Spleen (tissue), 11 donors: Measurements from ENCODE around the gene CLMN. TPM values are rescaled to one million over a fixed set of nuclear protein-coding genes. Genes with fewer than 3 reads are reported as not detected.

Experiments
- DNase-seq: peaks from one replicate; pipeline ENCODE4 v3.0.0-alpha.2; 2020
- H3K27ac ChIP-seq, 8 donors: fragments of 200-600 bp; sonication (generic) in 7 of 8; 1 replicate in 4 of 8; 2 replicates in 4 of 8; pipeline versions ENCODE4 v1.5.0 to v1.8.0; 2016 to 2021; ENCODE audit warnings: inconsistent platforms in 4 of 8, mild to moderate bottlenecking in 4 of 8, moderate library complexity in 1 of 8
- H3K27me3 ChIP-seq, 7 donors: fragments of 200-600 bp; sonication (generic) in 6 of 7; replicated peaks in 1 of 7; 1 replicate in 4 of 7; 2 replicates in 3 of 7; pipeline versions ENCODE4 v1.5.0 to v1.8.0; 2016 to 2021; ENCODE audit warnings: inconsistent platforms in 3 of 7, mild to moderate bottlenecking in 1 of 7
- H3K36me3 ChIP-seq, 6 donors: fragments of 200-600 bp; sonication (generic) in 5 of 6; 1 replicate in 4 of 6; 2 replicates in 2 of 6; pipeline versions ENCODE4 v1.5.0 to v1.8.0; 2016 to 2021; ENCODE audit warnings: inconsistent platforms in 2 of 6
- H3K4me1 ChIP-seq, 6 donors: fragments of 200-600 bp; sonication (generic) in 5 of 6; 1 replicate in 3 of 6; 2 replicates in 3 of 6; pipeline versions ENCODE4 v1.5.0 to v1.8.0; 2016 to 2021; ENCODE audit warnings: inconsistent platforms in 3 of 6
- H3K4me3 ChIP-seq, 8 donors: fragments of 200-600 bp; sonication (generic) in 7 of 8; 1 replicate in 4 of 8; 2 replicates in 4 of 8; pipeline versions ENCODE4 v1.5.0 to v1.8.0; 2016 to 2021; ENCODE audit warnings: inconsistent platforms in 4 of 8, mild to moderate bottlenecking in 4 of 8, moderate library complexity in 2 of 8
- H3K9me3 ChIP-seq, 8 donors: fragments of 200-600 bp; sonication (generic) in 7 of 8; 1 replicate in 4 of 8; 2 replicates in 4 of 8; pipeline versions ENCODE4 v1.5.0 to v1.8.0; 2016 to 2021; ENCODE audit warnings: inconsistent platforms in 4 of 8
- CTCF ChIP-seq, 11 experiments: fragments of 200-600 bp in 7 of 11; fragments of 450-650 bp in 4 of 11; sonication (generic) in 4 of 11; IDR thresholded peaks in 8 of 11; conservative IDR thresholded peaks in 3 of 11; 1 replicate in 7 of 11; 2 replicates in 4 of 11; pipeline versions ENCODE4 v1.4.0 to v1.8.0; 2016 to 2021; ENCODE audit warnings: antibody characterized with exemption in 11 of 11, inconsistent platforms in 4 of 11, mild to moderate bottlenecking in 1 of 11
- POLR2A ChIP-seq, 3 donors: fragments of 450-650 bp; IDR thresholded peaks; one replicate each; pipeline ENCODE4 v1.5.1; 2017; ENCODE audit warnings: antibody characterized with exemption in 3 of 3, mild to moderate bottlenecking in 1 of 3
- POLR2AphosphoS5 ChIP-seq, 3 donors: sonication (generic); formaldehyde crosslinking; IDR thresholded peaks; one replicate each; pipeline ENCODE4 v1.5.1; 2017; ENCODE audit warnings: antibody characterized with exemption in 3 of 3
- WGBS, 5 donors: extraction: QIAGEN DNeasy Blood & Tissue Kit in 3 of 5; methylation state at CpG; one replicate each; pipeline versions ENCODE4 v1.1.5 to v1.1.7; 2013 to 2018; 5-methylcytosine and 5-hydroxymethylcytosine counted together
- intact Hi-C: fragments of 100-400 bp; cut with DNase I; formaldehyde crosslinking; loops from one replicate; pipeline ENCODE4 v1.15.0; 2023; ENCODE audit warnings: low total_unique reads
- polyA plus RNA-seq, 3 donors: library from polyadenylated mRNA; stranded (reverse); fragments of 200-250 nt; gene quantifications; one replicate each; pipeline ENCODE4 v1.2.1, GENCODE V29; 2013
- total RNA-seq, 7 donors: library from RNA; depleted of rRNA in 3 of 7; stranded (reverse); fragments of >200 nt in 3 of 7; fragmentation: NEBNext Ultra II Directional in 4 of 7; extraction: Animal tissue kit (Norgen Biotek cat#: 25700) in 4 of 7; gene quantifications; one replicate each; pipeline versions ENCODE4 v1.1.0 to v1.2.1, GENCODE V29; 2016 to 2021
- donor health status: healthy with polysubstance abuse.
- donor health status: DM: no; HTN: no; CAD: no; lungs with moderate emphysema.
- donor health status: DM: no; HTN: no; CAD: no.
- donor health status: Bipolar disorder and iron deficiency.
- donor health status: healthy.
- donor health status: DM: no; HTN: no; CAD: no.
- donor health status: DM: yes; HTN: yes; CAD: no.

CLMN gene
- total and polyA plus RNA-seq, 10 donors = 2.7 to 21.4 (median 14.8) TPM

GRCh38 chr14:95229749-95230148 is 90.0 kb downstream of the CLMN start:
- no peak overlapping the region for H3K4me3 ChIP-seq
- no peaks in the 10 kb centered on the region for H3K36me3 ChIP-seq
- no peaks in the 10 kb centered on the region for H3K9me3 ChIP-seq
- no peak for DNase-seq
- 66 to 76% (median 73%) methylated on average over 6 of the region's 6 CpGs for WGBS, 5 donors
- peaks cover 0 to 14% (median 10%) of the 10 kb centered on the region in 6 donors for H3K4me1 ChIP-seq
- no peak overlapping the region for H3K27ac ChIP-seq
- no peaks in the 10 kb centered on the region for H3K27me3 ChIP-seq
- intact Hi-C loops = no loop called here
- TF ChIP-seq POLR2A (IDR thresholded peaks at IDR 0.05) (no peak), CTCF (IDR thresholded peaks at IDR 0.05 in 8 of 11, conservative IDR thresholded peaks at IDR 0.05 in 3 of 11) (no peak), POLR2AphosphoS5 (IDR thresholded peaks at IDR 0.05) (no peak)

GRCh38 chr14:95228240-95228639 is 91.5 kb downstream of the CLMN start:
- Histone ChIP-seq H3K4me3 (no peak overlapping the region), H3K4me1 (peaks cover 0 to under 1% (median 0%) of the 10 kb centered on the region in 6 donors), H3K27me3 (no peaks in the 10 kb centered on the region), H3K36me3 (no peaks in the 10 kb centered on the region), H3K27ac (no peak overlapping the region), H3K9me3 (no peaks in the 10 kb centered on the region)
- WGBS, 5 donors = 80 to 89% (median 84%) methylated on average over 7 of the region's 7 CpGs
- intact Hi-C loops = no loop called here
- TF ChIP-seq POLR2A (IDR thresholded peaks at IDR 0.05) (no peak), POLR2AphosphoS5 (IDR thresholded peaks at IDR 0.05) (no peak), CTCF (IDR thresholded peaks at IDR 0.05 in 8 of 11, conservative IDR thresholded peaks at IDR 0.05 in 3 of 11) (no peak)
- peak; percentile 34 for DNase-seq

- H3K36me3 ChIP-seq = peaks cover 0 to 4% (median 0%) of the 10 kb centered on the region in 6 donors
- WGBS, 5 donors = 78 to 87% (median 83%) methylated on average over 19 of the region's 19 CpGs
- H3K4me3 ChIP-seq = no peak overlapping the region
- H3K4me1 ChIP-seq = no peaks in the 10 kb centered on the region
- H3K27me3 ChIP-seq = no peaks in the 10 kb centered on the region
- intact Hi-C loops = no loop called here
- DNase-seq = peak; percentile 56
- no peaks in the 10 kb centered on the region for H3K9me3 ChIP-seq
- TF ChIP-seq POLR2AphosphoS5 (IDR thresholded peaks at IDR 0.05) (no peak), POLR2A (IDR thresholded peaks at IDR 0.05) (no peak)
- H3K27ac ChIP-seq = no peak overlapping the region
These were observed 92.3 kb downstream of the CLMN start for GRCh38 chr14:95227279-95227860.

GRCh38 chr14:95226801-95227200 is 92.9 kb downstream of the CLMN start:
- H3K36me3 ChIP-seq = peaks cover 0 to 10% (median 0%) of the 10 kb centered on the region in 6 donors
- H3K4me1 ChIP-seq = no peaks in the 10 kb centered on the region
- DNase-seq = no peak
- no peaks in the 10 kb centered on the region for H3K27me3 ChIP-seq
- H3K4me3 ChIP-seq = no peak overlapping the region
- no peak overlapping the region for H3K27ac ChIP-seq
- TF ChIP-seq POLR2A (IDR thresholded peaks at IDR 0.05) (no peak), CTCF (IDR thresholded peaks at IDR 0.05 in 8 of 11, conservative IDR thresholded peaks at IDR 0.05 in 3 of 11) (no peak), POLR2AphosphoS5 (IDR thresholded peaks at IDR 0.05) (no peak)
- intact Hi-C loops = no loop called here
- H3K9me3 ChIP-seq = no peaks in the 10 kb centered on the region
- 79 to 89% (median 84%) methylated on average over 8 of the region's 8 CpGs for WGBS, 5 donors
